Fibroblast of pulmonary artery (primary cell): ENCODE results near the gene LAMA1.

ENCODE experiments used
- DNase-seq: peaks from one replicate; pipeline ENCODE4 v3.0.0-alpha.2; 2010; ENCODE audit warnings: low read depth
- H3K4me3 ChIP-seq: replicated peaks from 2 replicates; pipeline ENCODE4 v1.5.1; 2011; ENCODE audit warnings: low read depth, mild to moderate bottlenecking, control low read depth, low read length, moderate library complexity
- CTCF ChIP-seq: IDR thresholded peaks from 2 replicates; pipeline ENCODE4 v1.5.1; 2011; ENCODE audit warnings: mild to moderate bottlenecking, control low read depth, low read length, inconsistent platforms; ENCODE audit errors: missing control alignments

Gene LAMA1

GRCh38 chr18:7021994-7022840 is 95.4 kb downstream of the LAMA1 start:
- DNase-seq: peak; percentile 39
- H3K4me3 ChIP-seq: no peak overlapping the region
- peak; percentile 32 for TF ChIP-seq CTCF

- TF ChIP-seq CTCF: no peak
- H3K4me3 ChIP-seq: no peak overlapping the region
- no peak for DNase-seq
Observed at GRCh38 chr18:7020995-7021777, 96.4 kb downstream of the LAMA1 start.

GRCh38 chr18:7017013-7017412 is 100.6 kb downstream of the LAMA1 start:
- H3K4me3 ChIP-seq: no peak overlapping the region
- no peak for DNase-seq
- TF ChIP-seq CTCF: no peak

GRCh38 chr18:7011142-7011541 is 106.5 kb downstream of the LAMA1 start:
- no peak for DNase-seq
- no peak for TF ChIP-seq CTCF
- no peak overlapping the region for H3K4me3 ChIP-seq

- DNase-seq: no peak
- TF ChIP-seq CTCF: no peak
- no peak overlapping the region for H3K4me3 ChIP-seq
Observed at GRCh38 chr18:7004009-7004408, 113.6 kb downstream of the LAMA1 start.

GRCh38 chr18:7002107-7002506 is 115.5 kb downstream of the LAMA1 start:
- TF ChIP-seq CTCF: no peak
- DNase-seq: no peak
- H3K4me3 ChIP-seq: no peak overlapping the region
